Endothelial cell of umbilical vein (primary cell): Measurements from ENCODE around the gene PDX1. TPM values are rescaled to one million over a fixed set of nuclear protein-coding genes. Genes with fewer than 3 reads are reported as not detected.

Experiments
- BruUV-seq: library from RNA; stranded (reverse); fragments of 400-500 nt; replicated peaks from 2 replicates; lab custom pipeline; 2021; lab: Mats Ljungman, UMichigan
- CTCF ChIA-PET: fragments of 300-600, 350-600 bp; sonication (Branson Sonifier 250); formaldehyde crosslinking; loops from one replicate; lab custom pipeline; 2021; ENCODE audit warnings: antibody characterized with exemption, inconsistent platforms; lab: Charles Lee
- POLR2A ChIA-PET: fragments of 300-600, 350-600 bp; sonication (Branson Sonifier 250); formaldehyde crosslinking; loops from one replicate; lab custom pipeline; 2021; ENCODE audit warnings: antibody characterized with exemption, inconsistent platforms; lab: Charles Lee
- DNase-seq: peaks from one replicate; pipeline ENCODE4 v3.0.0-alpha.2; 2011; ENCODE audit warnings: low read depth, low spot score
- FAIRE-seq: peaks from 2 replicates; lab custom pipeline; 2011; peaks lifted over from hg19 to GRCh38; lab: Jason Lieb, UNC
- H2AFZ ChIP-seq: 2 replicates; pipeline ENCODE4 v1.6.0; 2012; ENCODE audit warnings: low read depth, low read length, control low read depth, inconsistent platforms
- H3K27ac ChIP-seq: 2 replicates; pipeline ENCODE4 v1.5.1; 2011; ENCODE audit warnings: low read depth, mild to moderate bottlenecking, control low read depth, low read length, moderate library complexity; ENCODE audit not compliant: insufficient read depth
- H3K27me3 ChIP-seq, 2 experiments: 2 replicates each; pipeline versions ENCODE4 v1.6.0 to v1.6.1; 2011; ENCODE audit warnings: low read length in 2 of 2, mixed read lengths in 1 of 2; ENCODE audit not compliant: control insufficient read depth in 2 of 2, insufficient read depth in 2 of 2
- H3K36me3 ChIP-seq, 2 experiments: 2 replicates in 1 of 2; 3 replicates in 1 of 2; pipeline ENCODE4 v1.5.1; 2011; ENCODE audit warnings: low read length in 2 of 2, mild to moderate bottlenecking in 1 of 2, moderate library complexity in 1 of 2; ENCODE audit not compliant: control insufficient read depth in 2 of 2, insufficient read depth in 2 of 2; ENCODE audit errors: extremely low read depth in 1 of 2
- H3K4me1 ChIP-seq: 3 replicates; pipeline ENCODE4 v1.5.1; 2011; ENCODE audit warnings: mild to moderate bottlenecking, low read length; ENCODE audit not compliant: control insufficient read depth, insufficient read depth; ENCODE audit errors: extremely low read depth
- H3K4me2 ChIP-seq: 2 replicates; pipeline ENCODE4 v1.6.1; 2011; ENCODE audit warnings: low read length, control low read depth, mixed read lengths; ENCODE audit not compliant: insufficient read depth
- H3K4me3 ChIP-seq, 3 experiments: fragments of 200-600 bp in 1 of 3; sonication (generic), shearing (Covaris generic) in 1 of 3; replicated peaks in 1 of 3; 2 replicates each; pipeline ENCODE4 v1.5.1; 2011 to 2016; ENCODE audit warnings: control low read depth in 3 of 3, low read length in 3 of 3, mild to moderate bottlenecking in 2 of 3, inconsistent platforms in 1 of 3, low read depth in 1 of 3, moderate library complexity in 1 of 3; ENCODE audit not compliant: insufficient read depth in 1 of 3
- H3K79me2 ChIP-seq: 2 replicates; pipeline ENCODE4 v1.6.0; 2012; ENCODE audit warnings: low read length, inconsistent platforms; ENCODE audit not compliant: control insufficient read depth, insufficient read depth
- H3K9ac ChIP-seq: replicated peaks from 2 replicates; pipeline ENCODE3; 2011; ENCODE audit warnings: low read length, control low read depth; ENCODE audit not compliant: insufficient read depth; ENCODE audit errors: extremely low read depth
- H3K9me1 ChIP-seq: replicated peaks from 3 replicates; pipeline ENCODE4 v1.6.0; 2011; ENCODE audit warnings: mild to moderate bottlenecking, low read length; ENCODE audit not compliant: control insufficient read depth, insufficient read depth; ENCODE audit errors: extremely low read depth
- H3K9me3 ChIP-seq: replicated peaks from 2 replicates; pipeline ENCODE4 v1.5.1; 2012; ENCODE audit warnings: low read length, inconsistent platforms; ENCODE audit not compliant: control insufficient read depth, insufficient read depth
- H4K20me1 ChIP-seq: replicated peaks from 2 replicates; pipeline ENCODE3; 2011; ENCODE audit warnings: mild to moderate bottlenecking, low read length; ENCODE audit not compliant: control insufficient read depth, insufficient read depth; ENCODE audit errors: extremely low read depth
- EZH2 ChIP-seq: IDR thresholded peaks from 2 replicates; pipeline ENCODE4 v1.6.1; 2012; ENCODE audit warnings: borderline replicate concordance, low read depth, mild to moderate bottlenecking, moderate library complexity, low read length, inconsistent platforms; ENCODE audit not compliant: severe bottlenecking
- MYC ChIP-seq: IDR thresholded peaks from one replicate; pipeline ENCODE4 v1.6.1; 2011; ENCODE audit warnings: mild to moderate bottlenecking, low read depth, low read length
- POLR2A ChIP-seq: IDR thresholded peaks from 2 replicates; pipeline ENCODE4 v1.6.1; 2012; ENCODE audit warnings: low read depth, mild to moderate bottlenecking, control low read depth, low read length
- dilution Hi-C: fragments of 300-500 bp; cut with MboI; formaldehyde crosslinking; loops from one replicate; pipeline ENCODE4 v1.15.0; 2019; ENCODE audit warnings: low sequenced_read_pairs; ENCODE audit not compliant: extremely low pct_ligation_motif_present
- intact Hi-C: fragments of 100-400 bp; cut with micrococcal nuclease; formaldehyde crosslinking; loops from one replicate; pipeline ENCODE4 v1.10.0; 2022
- polyA plus RNA-seq, 4 experiments: library from polyadenylated mRNA; depleted of rRNA in 3 of 4; stranded (reverse) in 3 of 4; unstranded in 1 of 4; fragments of >200 nt; gene quantifications; 2 replicates each; pipeline versions ENCODE4 v1.2.1 to v1.2.3, GENCODE V29; 2011 to 2012; ENCODE audit warnings: missing spikeins in 1 of 4
- total RNA-seq: library from RNA; stranded (reverse); gene quantifications from 2 replicates; pipeline ENCODE4 v1.2.3, GENCODE V29; 2021

PDX1 gene
- total and polyA plus RNA-seq, 2 donors (not counting 3 experiments of a cell fraction or from before 2014, with no cell fraction given) = not detected

GRCh38 chr13:27928353-27928804 lies 8.6 kb downstream of the PDX1 start:
- no TSS peak for BruUV-seq
- CTCF ChIA-PET = interaction anchor here (1.2 kb wide), 1 partner anchor 59 kb away, joined by 5 read pairs; no protein-coding TSS in a partner anchor

GRCh38 chr13:27928805-27929753 lies 9.3 kb downstream of the PDX1 start:
- BruUV-seq = no TSS peak
- H3K27me3 ChIP-seq = peaks cover 61 to 77% of the 10 kb centered on the region in 2 experiments

More at GRCh38 chr13:27928353-27928804, 8.6 kb downstream of the PDX1 start:
- DNase-seq (no peak), FAIRE-seq (no peak)
- no peaks in the 10 kb centered on the region for H3K36me3 ChIP-seq
- peak; percentile 44 for TF ChIP-seq EZH2
- no peak for TF ChIP-seq POLR2A
- H3K79me2 ChIP-seq = no peaks in the 10 kb centered on the region
- no peaks in the 10 kb centered on the region for H3K9me1 ChIP-seq
- H4K20me1 ChIP-seq = no peaks in the 10 kb centered on the region
- H2AFZ ChIP-seq = no peak overlapping the region
- no peak overlapping the region for H3K27ac ChIP-seq
- no peak overlapping the region for H3K9ac ChIP-seq
- POLR2A ChIA-PET = no interaction called here
- H3K4me2 ChIP-seq = no peak overlapping the region
- H3K4me1 ChIP-seq = no peaks in the 10 kb centered on the region
- intact Hi-C loops = no loop called here
- no peaks in the 10 kb centered on the region for H3K9me3 ChIP-seq
- dilution Hi-C loops = no loop called here
- no peak overlapping the region for H3K4me3 ChIP-seq
- H3K27me3 ChIP-seq = peaks cover 66 to 84% of the 10 kb centered on the region in 2 experiments

More at GRCh38 chr13:27928805-27929753, 9.3 kb downstream of the PDX1 start:
- H3K9ac ChIP-seq = no peak overlapping the region
- DNase-seq (no peak), FAIRE-seq (no peak)
- H3K4me1 ChIP-seq = no peaks in the 10 kb centered on the region
- H4K20me1 ChIP-seq = no peaks in the 10 kb centered on the region
- H3K36me3 ChIP-seq = no peaks in the 10 kb centered on the region
- H3K4me3 ChIP-seq = no peak overlapping the region
- intact Hi-C loops (no loop called here), dilution Hi-C loops (no loop called here)
- no peaks in the 10 kb centered on the region for H3K9me3 ChIP-seq
- no peak overlapping the region for H3K4me2 ChIP-seq
- TF ChIP-seq MYC (no peak), EZH2 (peak; percentile 56)
- no peak overlapping the region for H3K27ac ChIP-seq
- H3K79me2 ChIP-seq = no peaks in the 10 kb centered on the region
- no peak overlapping the region for H2AFZ ChIP-seq
- H3K9me1 ChIP-seq = no peaks in the 10 kb centered on the region
- CTCF ChIA-PET = interaction anchor here (1.2 kb wide), 1 partner anchor 60 kb away, joined by 5 read pairs; no protein-coding TSS in a partner anchor
- POLR2A ChIA-PET = no interaction called here
